Natural killer cell (primary cell): ENCODE measurements around the gene MAK. TPM values are rescaled to one million over a fixed set of nuclear protein-coding genes. Genes with fewer than 3 reads are reported as not detected.

Experiments
- ATAC-seq, 3 donors: fragments of 150-1000 bp in 2 of 3; fragments of 200-7000 bp in 1 of 3; cut with Tn5 transposase; 1 replicate in 1 of 3; 2 replicates in 2 of 3; pipeline ENCODE4 v1.10.0; 2021; ENCODE audit warnings: mild to moderate bottlenecking in 2 of 3, moderate library complexity in 2 of 3
- DNase-seq, 2 donors: peaks; one replicate each; pipeline versions ENCODE4 v3.0.0 to v3.0.0-alpha.2; 2013 to 2021; ENCODE audit warnings: mixed read lengths in 1 of 2
- H3K27ac ChIP-seq: one replicate; pipeline ENCODE4 v1.5.1; 2013; ENCODE audit warnings: mild to moderate bottlenecking, low read length
- H3K27me3 ChIP-seq: one replicate; pipeline ENCODE4 v1.6.1; 2013; ENCODE audit warnings: low read length; ENCODE audit not compliant: control insufficient read depth, insufficient read depth
- H3K36me3 ChIP-seq: one replicate; pipeline ENCODE4 v1.6.1; 2013; ENCODE audit warnings: low read length; ENCODE audit not compliant: control insufficient read depth, insufficient read depth
- H3K4me1 ChIP-seq: one replicate; pipeline ENCODE4 v1.6.1; 2013; ENCODE audit warnings: low read length; ENCODE audit not compliant: control insufficient read depth, insufficient read depth
- H3K4me3 ChIP-seq: one replicate; pipeline ENCODE4 v1.5.1; 2013; ENCODE audit warnings: low read length
- H3K9me3 ChIP-seq: one replicate; pipeline ENCODE4 v1.6.1; 2013; ENCODE audit warnings: low read length; ENCODE audit not compliant: control insufficient read depth, insufficient read depth
- H3K27ac Mint-ChIP-seq, 2 donors: one replicate each; pipeline ENCODE4 v1.8.0; 2022; ENCODE audit warnings: mild to moderate bottlenecking in 2 of 2, mixed read lengths in 2 of 2, moderate library complexity in 1 of 2
- H3K27me3 Mint-ChIP-seq, 2 donors: one replicate each; pipeline ENCODE4 v1.8.0; 2022; ENCODE audit warnings: low read depth in 2 of 2, mixed read lengths in 2 of 2
- H3K36me3 Mint-ChIP-seq: one replicate; pipeline ENCODE4 v1.8.0; 2022; ENCODE audit warnings: mixed read lengths
- H3K4me1 Mint-ChIP-seq, 2 donors: one replicate each; pipeline ENCODE4 v1.8.0; 2022; ENCODE audit warnings: mixed read lengths in 2 of 2
- H3K4me3 Mint-ChIP-seq: one replicate; pipeline ENCODE4 v1.8.0; 2022; ENCODE audit warnings: mild to moderate bottlenecking, moderate library complexity, mixed read lengths
- H3K9me3 Mint-ChIP-seq, 2 donors: one replicate each; pipeline ENCODE4 v1.8.0; 2022; ENCODE audit warnings: mixed read lengths in 2 of 2
- CTCF ChIP-seq: fragments of 200-600 bp; IDR thresholded peaks from one replicate; pipeline ENCODE4 v1.8.0; 2022; ENCODE audit warnings: antibody characterized with exemption
- WGBS: methylation state at CpG from one replicate; pipeline ENCODE4 v1.1.7; 2013; ENCODE audit warnings: missing lambda C conversion rate; ENCODE audit not compliant: insufficient coverage; 5-methylcytosine and 5-hydroxymethylcytosine counted together
- intact Hi-C: fragments of 100-400 bp; cut with micrococcal nuclease; formaldehyde crosslinking; loops from one replicate; pipeline ENCODE4 v1.14.2; 2022
- total RNA-seq, 4 donors: library from RNA; stranded (reverse); fragments of 120-200 nt in 1 of 4; gene quantifications; one replicate each; pipeline versions ENCODE4 v1.2.3 to v1.2.4, GENCODE V29; 2013 to 2022

The MAK gene
- total RNA-seq, 3 donors from 2014 or later (not counting 1 experiment from before 2014, with no cell fraction given) = 0.41 to 0.66 (median 0.65) TPM

DNA sequence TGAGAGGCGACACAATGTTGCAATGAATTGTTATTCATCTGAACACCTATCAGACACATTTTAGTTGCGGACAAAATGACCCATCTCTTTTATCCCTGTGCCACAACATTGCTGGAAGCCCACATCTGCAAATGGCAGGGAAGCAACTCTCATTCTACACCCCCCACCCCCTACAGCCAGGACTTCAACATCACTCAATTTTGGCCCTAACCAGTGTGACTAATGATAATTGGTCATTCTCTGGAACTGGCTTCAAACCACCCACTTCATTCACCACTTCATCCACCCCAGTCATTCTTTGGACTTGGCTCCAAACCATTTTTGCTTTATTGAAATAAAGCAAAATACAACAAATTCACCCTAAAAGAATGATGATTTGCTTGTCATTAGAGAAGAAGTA lies 42.0 kb upstream of the MAK start:
- no peaks in the 10 kb centered on the region for H3K36me3 Mint-ChIP-seq
- Histone ChIP-seq H3K4me1 (no peaks in the 10 kb centered on the region), H3K27ac (no peak overlapping the region), H3K36me3 (no peaks in the 10 kb centered on the region), H3K4me3 (no peak overlapping the region), H3K27me3 (peaks cover 23% of the 10 kb centered on the region), H3K9me3 (no peaks in the 10 kb centered on the region)
- intact Hi-C loops = no loop called here
- no peak overlapping the region for H3K27ac Mint-ChIP-seq
- ATAC-seq = no peak
- no peak for TF ChIP-seq CTCF
- peaks cover 43 to 48% of the 10 kb centered on the region in 2 donors for H3K27me3 Mint-ChIP-seq
- no peaks in the 10 kb centered on the region for H3K9me3 Mint-ChIP-seq
- H3K4me3 Mint-ChIP-seq = no peak overlapping the region
- H3K4me1 Mint-ChIP-seq = peaks cover 0 to 4% of the 10 kb centered on the region in 2 donors
- no peak for DNase-seq
- 98% methylated on average over 2 of the region's 2 CpGs for WGBS

- Mint-ChIP-seq H3K27me3 (peaks cover 48% of the 10 kb centered on the region in 2 donors), H3K36me3 (no peaks in the 10 kb centered on the region), H3K4me1 (peaks cover 0 to 4% of the 10 kb centered on the region in 2 donors), H3K27ac (no peak overlapping the region), H3K4me3 (no peak overlapping the region), H3K9me3 (no peaks in the 10 kb centered on the region)
- intact Hi-C loops = no loop called here
- no CpG with 5 or more reads among the region's 1 CpG for WGBS
- Histone ChIP-seq H3K27me3 (peaks cover 13% of the 10 kb centered on the region), H3K27ac (no peak overlapping the region), H3K36me3 (no peaks in the 10 kb centered on the region), H3K9me3 (no peaks in the 10 kb centered on the region), H3K4me1 (no peaks in the 10 kb centered on the region), H3K4me3 (no peak overlapping the region)
- DNase-seq = no peak
- ATAC-seq = no peak
- TF ChIP-seq CTCF = no peak
These were observed 39.5 kb upstream of the MAK start for GRCh38 chr6:10877871-10878270.

GRCh38 chr6:10877012-10877411 lies 38.7 kb upstream of the MAK start:
- Histone ChIP-seq H3K27me3 (peaks cover 9% of the 10 kb centered on the region), H3K4me1 (no peaks in the 10 kb centered on the region), H3K4me3 (no peak overlapping the region), H3K36me3 (no peaks in the 10 kb centered on the region), H3K27ac (no peak overlapping the region), H3K9me3 (no peaks in the 10 kb centered on the region)
- H3K27ac Mint-ChIP-seq = no peak overlapping the region
- H3K4me1 Mint-ChIP-seq = no peaks in the 10 kb centered on the region
- no peak for ATAC-seq
- no peak for TF ChIP-seq CTCF
- no peak overlapping the region for H3K4me3 Mint-ChIP-seq
- no peak for DNase-seq
- peaks cover 40% of the 10 kb centered on the region in 2 donors for H3K27me3 Mint-ChIP-seq
- no peaks in the 10 kb centered on the region for H3K36me3 Mint-ChIP-seq
- WGBS = 82% methylated on average over 14 of the region's 14 CpGs
- intact Hi-C loops = no loop called here
- H3K9me3 Mint-ChIP-seq = no peaks in the 10 kb centered on the region

DNA sequence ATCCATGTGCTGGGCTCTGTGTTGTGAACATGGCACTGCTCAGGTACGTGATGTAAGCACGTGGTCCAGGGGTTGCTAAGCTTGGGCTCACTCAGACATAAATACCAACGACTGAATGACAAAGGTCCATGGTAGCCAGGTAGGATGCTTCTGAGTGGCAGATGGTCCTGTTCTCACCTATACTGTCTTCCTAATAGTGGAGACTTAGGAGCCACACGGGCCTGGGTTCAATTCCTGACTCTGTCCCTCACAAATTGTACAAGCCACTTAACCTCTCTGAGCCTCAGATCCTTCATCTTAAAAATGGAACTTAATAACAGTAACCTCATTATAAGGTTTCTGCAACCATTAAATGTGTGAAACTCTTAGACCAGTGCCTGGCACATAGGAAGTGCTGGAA lies 36.7 kb upstream of the MAK start:
- Mint-ChIP-seq H3K27me3 (peaks cover 25 to 29% of the 10 kb centered on the region in 2 donors), H3K9me3 (no peaks in the 10 kb centered on the region), H3K4me3 (no peak overlapping the region), H3K4me1 (no peaks in the 10 kb centered on the region), H3K36me3 (no peaks in the 10 kb centered on the region), H3K27ac (no peak overlapping the region)
- H3K27ac ChIP-seq = no peak overlapping the region
- intact Hi-C loops = no loop called here
- no peak for TF ChIP-seq CTCF
- no peaks in the 10 kb centered on the region for H3K9me3 ChIP-seq
- H3K4me1 ChIP-seq = no peaks in the 10 kb centered on the region
- H3K36me3 ChIP-seq = no peaks in the 10 kb centered on the region
- no peak for DNase-seq
- no peak overlapping the region for H3K4me3 ChIP-seq
- no peak for ATAC-seq
- WGBS = 82% methylated on average over 4 of the region's 4 CpGs
- no peaks in the 10 kb centered on the region for H3K27me3 ChIP-seq
